CD4-positive, alpha-beta T cell treated with Interleukin-17A for 1 hour (primary cell): ENCODE data around the gene NR2C2.
"Not testable (repeated sequence)": the region's sequence is repeated elsewhere in the genome, so short reads cannot be mapped to it uniquely, and the experiment has no call there.

Source experiments
- DNase-seq: peaks from one replicate; pipeline ENCODE4 v3.0.0-alpha.2; 2020

The NR2C2 gene

DNA sequence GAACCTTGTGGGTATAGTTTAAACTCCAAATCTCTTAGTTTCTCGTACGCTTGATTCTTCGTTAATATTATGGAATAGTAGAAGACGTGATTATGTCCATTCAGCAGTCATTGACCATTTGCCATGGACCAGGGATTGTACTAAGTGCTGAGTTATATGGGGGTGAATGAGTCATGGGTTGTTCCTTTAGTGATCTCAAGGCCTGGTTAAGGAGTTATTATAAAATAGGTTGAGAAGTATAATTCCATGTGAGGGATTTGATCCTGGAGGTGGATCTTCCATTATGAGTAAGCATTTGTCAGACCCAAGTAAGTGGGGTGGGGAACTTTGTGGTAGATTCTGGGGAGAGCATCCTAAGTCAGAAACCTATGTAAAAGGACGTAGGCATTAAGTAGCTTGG lies 15.4 kb downstream of the NR2C2 start:
- no peak for DNase-seq

GRCh38 chr3:14967285-14967684 lies 19.9 kb downstream of the NR2C2 start:
- no peak for DNase-seq

DNA sequence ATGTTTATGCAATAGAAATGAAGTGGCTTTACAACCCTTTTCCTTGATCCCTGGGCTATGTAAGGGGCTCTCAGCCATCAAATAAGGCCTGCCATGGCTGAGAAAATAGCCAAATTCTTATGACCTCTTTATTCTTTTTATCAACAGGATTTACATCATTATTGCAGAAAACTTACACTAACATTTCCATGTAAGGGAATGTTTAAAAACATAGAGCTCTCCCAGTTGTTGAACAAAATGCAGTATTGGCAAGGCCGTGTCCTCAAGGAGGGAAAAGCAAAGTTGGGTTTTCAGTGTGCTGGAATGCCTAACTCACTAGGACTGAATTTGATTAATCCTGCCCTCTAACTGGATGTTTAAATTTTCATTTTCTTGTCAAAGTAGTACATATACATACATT lies 22.3 kb downstream of the NR2C2 start:
- no peak for DNase-seq

DNA sequence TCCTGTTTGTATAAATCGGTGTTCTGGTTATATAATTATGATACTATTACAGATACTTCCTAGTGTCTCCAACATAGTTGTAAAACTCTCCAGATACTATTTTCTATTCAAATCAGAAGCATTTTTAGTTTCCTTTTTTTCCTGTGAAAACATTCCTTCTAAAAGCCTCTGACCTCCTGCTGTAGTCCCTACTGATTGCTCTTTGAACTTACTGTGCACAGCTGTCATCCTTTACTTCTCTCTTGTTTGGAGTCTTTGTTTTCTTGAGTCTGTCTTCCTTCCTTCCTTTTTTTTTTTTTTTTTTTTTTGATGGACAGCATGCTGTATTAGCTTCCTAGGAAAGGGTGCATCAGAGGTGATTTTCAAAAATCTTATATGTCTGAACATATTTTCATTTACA lies 28.9 kb downstream of the NR2C2 start:
- DNase-seq = no peak

- DNase-seq = no peak
These were observed 33.3 kb downstream of the NR2C2 start for GRCh38 chr3:14980689-14981088.

DNA sequence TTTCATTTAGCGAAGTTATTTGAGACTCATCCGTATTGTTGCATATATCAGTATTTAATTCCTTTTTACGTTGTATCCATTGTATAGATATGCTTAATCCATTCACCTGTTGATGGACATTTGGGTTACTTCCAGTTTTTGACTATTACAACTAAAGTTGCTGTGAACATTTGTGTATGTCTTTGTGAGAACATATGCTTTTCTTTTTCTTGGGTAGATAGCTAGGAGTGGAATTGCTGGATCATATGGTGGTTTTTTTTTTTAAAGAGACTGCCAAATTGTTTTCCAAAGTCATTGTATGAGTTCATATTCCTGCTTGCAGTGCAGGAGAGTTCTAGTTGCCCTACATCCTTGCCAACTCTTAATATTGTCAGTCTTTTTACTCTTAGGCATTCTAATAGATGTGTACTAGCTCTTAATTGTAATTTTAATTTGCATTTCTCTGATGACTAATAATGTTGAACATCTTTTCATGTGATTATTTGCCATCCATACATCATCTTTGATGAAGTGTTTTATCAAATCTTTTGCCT lies 37.3 kb downstream of the NR2C2 start:
- DNase-seq = no peak

DNA sequence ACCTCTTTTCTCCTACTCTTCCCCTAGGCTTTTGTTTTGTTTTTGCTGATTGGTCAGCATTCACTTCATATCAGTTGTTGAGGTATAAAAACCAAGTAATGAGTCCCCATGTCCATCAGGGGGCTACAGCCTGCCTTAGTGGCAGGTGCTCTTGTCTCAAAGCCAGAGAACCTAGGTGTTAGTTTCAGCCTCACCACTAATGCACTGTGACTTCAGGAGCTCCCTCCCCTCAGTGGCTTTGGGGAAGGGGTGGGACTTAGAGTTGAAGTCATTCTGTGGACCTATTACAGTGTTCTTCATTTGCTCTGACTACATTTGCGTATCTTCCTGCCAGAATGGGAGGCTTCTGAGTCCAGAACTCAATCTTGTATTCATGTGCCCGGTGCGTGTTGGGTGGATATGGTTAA lies 41.6 kb downstream of the NR2C2 start:
- DNase-seq = peak; percentile 25

GRCh38 chr3:14989943-14990779 lies 42.8 kb downstream of the NR2C2 start:
- no peak for DNase-seq

GRCh38 chr3:14990780-14991148 lies 43.4 kb downstream of the NR2C2 start:
- DNase-seq = no peak

DNA sequence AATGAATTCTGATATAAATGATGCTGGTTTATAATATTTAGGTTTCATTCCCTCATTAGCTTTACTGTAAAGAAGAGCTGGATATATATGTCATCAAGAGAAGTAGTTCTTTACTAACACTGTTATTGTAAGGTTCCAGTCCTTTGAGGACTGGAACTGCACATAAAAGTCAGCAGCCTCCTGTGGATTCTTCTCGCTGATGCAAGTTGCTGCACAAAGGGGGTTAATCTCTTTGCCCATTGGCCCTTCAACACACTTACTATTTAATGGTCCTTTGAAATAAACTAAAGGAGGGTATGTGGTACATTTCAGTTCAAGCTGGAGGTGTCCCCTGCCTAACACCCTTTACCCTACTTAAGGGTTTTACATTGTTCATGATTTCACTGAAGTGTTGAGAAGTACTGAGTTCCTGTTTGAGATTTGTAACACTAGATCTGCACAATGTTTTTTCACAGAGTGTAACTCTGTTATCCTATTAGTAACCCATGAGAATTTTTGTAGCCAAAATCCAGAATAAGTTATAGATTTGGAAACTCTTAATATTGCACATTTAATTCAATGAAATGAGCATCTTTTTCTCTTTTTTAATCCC lies 43.9 kb downstream of the NR2C2 start:
- no peak for DNase-seq

DNA sequence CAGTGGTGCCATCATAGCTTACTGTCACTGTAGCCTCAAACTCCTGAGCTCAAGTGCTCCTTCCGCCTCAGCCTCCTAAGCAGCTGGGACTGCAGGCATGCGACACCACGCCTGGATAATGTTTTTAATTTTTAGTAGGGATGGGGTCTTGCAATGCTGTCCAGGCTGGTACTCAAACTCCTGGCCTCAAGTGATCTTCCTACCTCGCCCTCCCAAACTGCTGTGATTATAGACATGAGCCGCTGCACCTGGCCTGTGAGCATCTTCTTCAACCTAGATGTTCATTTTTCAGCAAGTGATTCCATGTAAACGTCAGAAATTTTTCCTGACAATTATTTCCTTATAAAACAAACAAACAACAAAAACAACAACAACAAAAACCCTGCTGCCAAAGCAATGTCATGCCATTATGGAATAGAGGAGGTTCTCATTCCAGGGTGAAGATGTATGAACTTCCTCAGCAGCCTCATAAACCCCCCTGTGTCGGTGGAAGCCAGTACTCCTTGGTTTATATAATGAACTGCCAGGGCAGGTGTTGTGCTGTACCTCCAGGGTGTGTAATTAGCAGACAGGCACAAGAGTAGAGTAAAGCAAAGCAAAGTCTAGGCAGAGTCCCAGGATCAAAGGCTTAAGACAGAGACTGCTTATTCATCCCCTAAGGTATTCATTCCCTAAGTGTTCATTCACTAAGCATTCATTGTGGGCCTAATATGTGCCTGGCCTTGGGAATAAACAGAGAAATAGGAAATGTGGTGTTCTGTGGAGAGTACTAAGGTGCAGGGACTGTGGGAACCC lies 44.6 kb downstream of the NR2C2 start:
- no peak for DNase-seq

DNA sequence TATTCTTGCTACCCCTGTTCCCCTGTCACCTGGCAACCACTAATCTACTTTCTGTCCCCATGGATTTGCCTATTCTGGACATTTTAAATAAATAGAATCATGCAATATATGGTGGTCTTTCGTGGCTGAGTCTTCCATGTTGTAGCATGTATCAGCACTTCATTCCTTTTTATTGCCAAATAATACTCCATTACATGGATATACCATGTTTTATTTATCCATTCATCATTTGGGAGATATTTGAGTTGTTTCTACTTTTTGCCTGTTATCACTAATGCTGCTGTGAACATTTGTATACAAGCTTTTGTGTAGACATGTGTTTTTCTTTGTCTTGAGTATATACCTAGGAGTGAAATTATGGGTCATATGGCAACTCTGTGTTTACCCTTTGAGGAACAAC lies 50.6 kb downstream of the NR2C2 start:
- DNase-seq = no peak

DNA sequence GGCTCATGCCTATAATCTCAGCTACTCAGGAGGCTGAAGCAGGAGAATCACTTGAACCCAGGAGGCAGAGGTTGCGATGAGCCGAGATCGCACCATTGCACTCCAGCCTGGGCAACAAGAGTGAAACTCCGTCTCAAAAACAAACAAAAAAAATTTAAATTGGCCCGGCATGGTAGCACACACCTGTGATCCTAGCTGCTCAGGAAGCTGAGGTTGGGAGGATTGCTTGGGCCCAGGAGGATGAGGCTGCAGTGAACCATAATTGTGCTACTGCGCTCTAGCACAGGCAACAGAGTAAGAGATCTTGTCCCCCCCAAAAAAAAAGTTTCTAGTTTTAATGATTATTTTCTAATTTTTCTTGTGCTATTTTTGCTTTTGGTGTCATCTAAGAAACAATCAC lies 51.8 kb downstream of the NR2C2 start:
- DNase-seq = not testable (repeated sequence)

DNA sequence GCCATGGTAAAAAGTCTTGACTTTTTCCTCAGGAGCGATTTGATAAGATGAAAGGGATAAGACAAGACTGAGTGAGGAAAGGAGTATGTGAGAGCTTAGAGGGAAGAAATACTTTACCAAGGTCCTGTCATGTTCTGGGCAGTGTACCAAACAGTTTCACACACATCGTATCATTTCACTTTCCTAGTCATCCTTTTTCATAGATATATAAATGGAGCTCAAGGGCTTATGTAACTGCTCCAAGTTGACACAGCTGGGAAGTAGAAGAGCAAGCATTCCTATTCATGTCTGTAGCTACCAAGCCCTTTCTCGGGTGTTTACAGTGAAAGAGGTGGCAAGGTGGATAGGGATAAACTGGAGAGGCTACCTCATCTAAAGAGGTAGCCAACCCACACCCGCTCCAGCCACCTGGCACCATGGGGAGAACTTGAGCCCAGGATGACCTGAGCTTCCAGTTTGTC lies 60.3 kb downstream of the NR2C2 start:
- no peak for DNase-seq

DNA sequence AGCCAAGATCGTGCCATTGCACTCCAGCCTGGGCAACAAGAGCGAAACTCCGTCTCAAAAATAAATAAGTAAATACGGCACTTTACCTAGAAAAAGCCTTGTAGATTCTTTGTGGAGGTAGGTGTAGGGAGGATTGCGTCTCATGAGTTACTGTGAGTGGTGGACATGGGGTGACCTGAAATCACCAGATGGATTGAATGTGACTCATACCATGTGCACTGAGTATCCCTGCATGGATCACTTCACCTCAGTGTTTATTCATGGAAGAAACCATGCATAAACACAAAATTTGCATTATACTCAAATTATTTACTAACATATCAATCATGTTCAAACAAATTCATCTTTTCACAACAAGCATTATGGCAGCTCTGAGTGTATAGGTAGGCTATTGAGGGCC lies 61.8 kb downstream of the NR2C2 start:
- no peak for DNase-seq

DNA sequence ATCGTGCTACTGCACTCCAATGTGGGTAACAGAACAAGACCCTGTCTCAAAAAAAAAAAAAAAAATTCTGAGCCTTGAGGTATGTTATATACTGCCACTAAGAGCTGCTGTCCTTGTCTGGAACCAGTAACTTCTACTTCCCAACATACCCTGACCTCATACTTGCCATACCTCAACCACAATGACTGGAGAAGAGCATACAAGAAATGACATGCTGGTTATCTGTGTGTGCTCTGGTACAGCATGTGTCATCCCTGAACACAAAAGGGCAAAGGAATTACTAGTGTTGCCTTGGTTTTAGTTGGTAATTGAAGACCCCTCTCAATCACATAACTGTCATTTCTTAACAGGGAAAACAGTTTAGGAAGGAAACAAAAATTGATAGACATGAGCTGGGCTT lies 63.3 kb downstream of the NR2C2 start:
- DNase-seq = no peak

DNA sequence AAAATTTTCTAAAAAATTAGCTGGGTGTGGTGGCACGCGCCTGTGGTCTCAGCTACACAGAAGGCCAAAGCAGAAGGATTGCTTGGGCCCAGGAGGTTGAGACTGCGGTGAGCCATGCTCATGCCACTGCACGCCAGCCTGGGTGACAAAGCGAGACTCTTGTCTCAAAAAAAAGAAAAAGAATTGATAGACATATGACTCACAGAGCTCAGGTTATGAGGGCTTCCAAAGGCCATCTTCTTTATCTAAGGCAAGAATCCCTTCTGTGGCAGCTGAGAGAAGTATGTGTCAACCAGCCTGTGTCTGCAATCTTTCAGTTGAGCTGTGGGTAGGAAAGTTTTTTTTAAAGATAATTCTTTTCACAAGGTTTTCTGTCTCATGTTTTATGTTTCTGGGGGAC lies 63.8 kb downstream of the NR2C2 start:
- DNase-seq = no peak

DNA sequence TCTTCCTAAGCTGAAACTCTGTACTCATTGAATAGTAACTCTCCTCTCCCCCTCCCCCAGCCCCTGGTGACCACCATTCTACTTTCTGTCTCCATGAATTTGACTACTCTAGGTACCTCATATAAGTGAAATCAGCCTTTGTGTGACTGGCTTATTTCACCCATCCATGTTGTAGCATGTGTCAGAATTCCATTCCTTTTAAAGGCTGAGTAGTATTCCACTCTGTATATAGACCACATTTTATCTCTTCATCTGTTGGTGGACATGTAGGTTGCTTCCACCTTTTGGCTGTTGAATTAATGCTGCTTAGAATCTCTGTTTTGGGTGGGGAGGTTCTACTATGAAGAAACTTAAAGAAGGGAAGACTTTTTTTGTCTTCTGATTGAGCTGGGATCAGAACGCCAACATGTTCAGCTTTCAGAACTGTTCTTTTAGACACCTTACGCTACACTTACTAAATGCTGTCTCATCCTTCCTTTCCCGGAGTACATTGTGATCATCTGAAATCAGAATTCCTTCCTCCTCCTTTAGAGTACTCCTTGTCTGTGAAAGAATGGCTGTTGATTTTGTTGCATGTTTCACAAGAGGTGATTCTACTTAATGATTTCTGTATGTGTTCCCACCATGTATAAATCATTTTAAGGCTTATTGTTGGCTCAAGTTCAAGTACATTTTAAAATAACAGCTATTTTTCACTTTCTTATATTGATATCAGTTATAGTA lies 67.4 kb downstream of the NR2C2 start:
- DNase-seq = no peak

DNA sequence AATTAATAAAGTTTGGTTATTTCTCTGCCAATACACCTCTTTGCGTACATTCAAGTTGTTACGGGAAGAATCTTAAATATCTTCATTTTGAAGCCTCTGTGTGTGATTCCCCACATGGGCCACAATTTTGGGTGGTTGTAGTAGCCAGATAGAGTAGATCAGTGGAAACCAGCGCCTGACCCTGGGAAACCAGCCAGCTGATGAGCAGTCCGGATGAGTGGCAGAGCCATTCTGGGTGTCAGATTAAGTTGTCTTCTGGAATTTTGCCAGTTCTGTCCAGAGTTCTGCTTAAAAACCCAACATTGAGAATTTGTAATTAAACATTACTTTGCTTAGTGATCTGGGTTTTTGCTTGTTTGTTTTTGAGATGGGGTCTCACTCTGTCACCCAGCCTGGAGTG lies 68.1 kb downstream of the NR2C2 start:
- no peak for DNase-seq

DNA sequence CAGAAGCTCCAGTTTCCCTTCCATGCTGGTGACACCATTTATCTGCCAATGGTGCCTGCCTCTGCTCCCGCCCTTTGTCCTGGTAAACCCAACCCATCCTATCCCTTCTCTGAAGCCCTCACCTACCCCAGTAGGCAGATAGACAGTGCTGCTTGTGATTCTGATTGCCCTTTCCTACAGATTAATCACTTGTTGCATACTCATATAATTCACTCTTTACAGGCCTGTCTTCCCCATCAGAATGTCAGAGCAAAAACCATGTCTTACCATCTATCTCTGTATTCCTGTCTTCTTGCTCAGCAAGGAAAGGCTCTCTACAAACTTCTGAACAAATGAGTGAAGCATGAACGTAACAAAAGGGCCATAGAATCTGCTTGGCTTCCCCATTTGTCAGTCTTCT lies 69.8 kb downstream of the NR2C2 start:
- no peak for DNase-seq

DNA sequence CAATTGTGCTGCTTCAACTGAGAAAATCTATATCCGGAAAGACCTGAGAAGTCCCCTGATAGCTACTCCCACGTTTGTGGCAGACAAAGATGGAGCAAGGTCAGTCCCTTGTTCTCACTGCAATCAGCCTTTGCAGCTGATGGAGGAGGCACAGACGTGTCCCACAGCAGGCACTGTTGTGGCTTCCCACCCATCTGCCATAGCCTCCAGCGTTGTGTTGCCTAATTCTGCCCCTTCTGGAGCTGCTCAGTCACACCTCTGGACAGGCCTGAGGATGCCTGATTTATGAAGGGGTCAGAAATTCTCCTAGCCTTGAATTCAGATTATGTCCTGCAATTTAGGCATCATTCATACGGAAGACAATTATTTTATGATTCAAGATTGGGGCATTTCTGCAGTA lies 75.9 kb downstream of the NR2C2 start:
- DNase-seq = no peak

GRCh38 chr3:15023719-15024118 lies 76.3 kb downstream of the NR2C2 start:
- DNase-seq = no peak

- DNase-seq = no peak
These were observed 82.2 kb downstream of the NR2C2 start for GRCh38 chr3:15029625-15030024.
